ENCODE measurements around the gene TRIAP1.

- TF ChIP-seq, protein P1, sequence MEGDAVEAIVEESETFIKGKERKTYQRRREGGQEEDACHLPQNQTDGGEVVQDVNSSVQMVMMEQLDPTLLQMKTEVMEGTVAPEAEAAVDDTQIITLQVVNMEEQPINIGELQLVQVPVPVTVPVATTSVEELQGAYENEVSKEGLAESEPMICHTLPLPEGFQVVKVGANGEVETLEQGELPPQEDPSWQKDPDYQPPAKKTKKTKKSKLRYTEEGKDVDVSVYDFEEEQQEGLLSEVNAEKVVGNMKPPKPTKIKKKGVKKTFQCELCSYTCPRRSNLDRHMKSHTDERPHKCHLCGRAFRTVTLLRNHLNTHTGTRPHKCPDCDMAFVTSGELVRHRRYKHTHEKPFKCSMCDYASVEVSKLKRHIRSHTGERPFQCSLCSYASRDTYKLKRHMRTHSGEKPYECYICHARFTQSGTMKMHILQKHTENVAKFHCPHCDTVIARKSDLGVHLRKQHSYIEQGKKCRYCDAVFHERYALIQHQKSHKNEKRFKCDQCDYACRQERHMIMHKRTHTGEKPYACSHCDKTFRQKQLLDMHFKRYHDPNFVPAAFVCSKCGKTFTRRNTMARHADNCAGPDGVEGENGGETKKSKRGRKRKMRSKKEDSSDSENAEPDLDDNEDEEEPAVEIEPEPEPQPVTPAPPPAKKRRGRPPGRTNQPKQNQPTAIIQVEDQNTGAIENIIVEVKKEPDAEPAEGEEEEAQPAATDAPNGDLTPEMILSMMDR (optimal IDR thresholded peaks at IDR 0.05 in 1 of 3, IDR thresholded peaks at IDR 0.05 in 1 of 3, conservative IDR thresholded peaks at IDR 0.05 in 1 of 3; ENCODE audit: extremely low read depth in 1 of 3, insufficient read depth in 2 of 3, low read length in 3 of 3): no peak
- TF ChIP-seq EZH2 (IDR thresholded peaks at IDR 0.05; ENCODE audit: low read length): no peak
These were observed 42.0 kb upstream of the TRIAP1 start for GRCh38 chr12:120488057-120488640.
